Keratinocyte (primary cell): ENCODE results near the gene MTMR2.

Experiments
- EZH2 ChIP-seq: IDR thresholded peaks from one replicate; pipeline ENCODE4 v1.6.1; 2012; ENCODE audit warnings: inconsistent platforms, mild to moderate bottlenecking, low read length, moderate library complexity
- TF ChIP-seq, protein P1 (sequence below), 3 experiments: IDR thresholded peaks in 1 of 3; conservative IDR thresholded peaks in 1 of 3; optimal IDR thresholded peaks in 1 of 3; 2 replicates in 2 of 3; 3 replicates in 1 of 3; pipeline versions ENCODE3 to v1.5.1; 2011; ENCODE audit warnings: low read length in 3 of 3, mild to moderate bottlenecking in 3 of 3, moderate library complexity in 2 of 3, control low read depth in 1 of 3, inconsistent platforms in 1 of 3; ENCODE audit not compliant: insufficient read depth in 2 of 3; ENCODE audit errors: extremely low read depth in 1 of 3

DNA sequence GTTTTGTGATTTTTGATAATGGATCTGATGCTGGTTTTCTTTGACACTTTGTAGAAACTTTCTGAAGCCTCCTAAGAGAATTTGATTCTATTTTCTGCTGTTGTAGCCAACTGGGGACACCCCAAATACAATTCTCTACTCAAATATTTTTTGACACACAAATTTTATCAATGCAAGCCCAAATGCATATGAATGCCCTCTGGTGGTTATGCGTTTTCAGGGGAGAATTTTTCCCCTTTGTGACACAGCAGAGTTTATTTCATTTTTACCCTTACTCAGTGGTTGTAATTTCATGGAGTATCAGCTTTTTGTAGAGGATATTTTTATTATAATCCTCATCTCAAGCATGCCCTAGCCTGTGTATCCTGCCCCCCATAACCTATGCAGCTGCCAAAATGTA is 44.7 kb upstream of the MTMR2 start:
- TF ChIP-seq, protein P1, sequence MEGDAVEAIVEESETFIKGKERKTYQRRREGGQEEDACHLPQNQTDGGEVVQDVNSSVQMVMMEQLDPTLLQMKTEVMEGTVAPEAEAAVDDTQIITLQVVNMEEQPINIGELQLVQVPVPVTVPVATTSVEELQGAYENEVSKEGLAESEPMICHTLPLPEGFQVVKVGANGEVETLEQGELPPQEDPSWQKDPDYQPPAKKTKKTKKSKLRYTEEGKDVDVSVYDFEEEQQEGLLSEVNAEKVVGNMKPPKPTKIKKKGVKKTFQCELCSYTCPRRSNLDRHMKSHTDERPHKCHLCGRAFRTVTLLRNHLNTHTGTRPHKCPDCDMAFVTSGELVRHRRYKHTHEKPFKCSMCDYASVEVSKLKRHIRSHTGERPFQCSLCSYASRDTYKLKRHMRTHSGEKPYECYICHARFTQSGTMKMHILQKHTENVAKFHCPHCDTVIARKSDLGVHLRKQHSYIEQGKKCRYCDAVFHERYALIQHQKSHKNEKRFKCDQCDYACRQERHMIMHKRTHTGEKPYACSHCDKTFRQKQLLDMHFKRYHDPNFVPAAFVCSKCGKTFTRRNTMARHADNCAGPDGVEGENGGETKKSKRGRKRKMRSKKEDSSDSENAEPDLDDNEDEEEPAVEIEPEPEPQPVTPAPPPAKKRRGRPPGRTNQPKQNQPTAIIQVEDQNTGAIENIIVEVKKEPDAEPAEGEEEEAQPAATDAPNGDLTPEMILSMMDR (optimal IDR thresholded peaks at IDR 0.05 in 1 of 3, IDR thresholded peaks at IDR 0.05 in 1 of 3, conservative IDR thresholded peaks at IDR 0.05 in 1 of 3; ENCODE audit: extremely low read depth in 1 of 3, insufficient read depth in 2 of 3, low read length in 3 of 3): peak in 2 of 3 experiments; percentile 14 to 28
- no peak for TF ChIP-seq EZH2
